Lung (tissue), 12 donors: ENCODE data around the gene GPR152. TPM values are rescaled to one million over a fixed set of nuclear protein-coding genes. Genes with fewer than 3 reads are reported as not detected.

ENCODE experiments used
- ATAC-seq: fragments of 200-7000 bp; cut with Tn5 transposase; one replicate; pipeline ENCODE4 v1.9.1; 2020; ENCODE audit warnings: moderate number of reproducible peaks; ENCODE audit not compliant: insufficient read depth, low FRiP score
- DNase-seq, 3 donors: peaks; one replicate each; pipeline ENCODE4 v3.0.0-alpha.2; 2013 to 2017
- H3K27ac ChIP-seq, 2 donors: one replicate each; pipeline ENCODE4 v1.5.1; 2013; ENCODE audit warnings: mild to moderate bottlenecking in 2 of 2, moderate library complexity in 2 of 2, control low read depth in 1 of 2, inconsistent platforms in 1 of 2, low read depth in 1 of 2, low read length in 1 of 2
- H3K27me3 ChIP-seq, 3 donors: one replicate each; pipeline ENCODE4 v1.5.1; 2013; ENCODE audit warnings: low read length in 2 of 3; ENCODE audit not compliant: control insufficient read depth in 3 of 3, insufficient read depth in 3 of 3
- H3K36me3 ChIP-seq, 4 donors: one replicate each; pipeline ENCODE4 v1.5.1; 2013; ENCODE audit warnings: low read length in 4 of 4, mild to moderate bottlenecking in 1 of 4, moderate library complexity in 1 of 4; ENCODE audit not compliant: control insufficient read depth in 4 of 4, insufficient read depth in 4 of 4
- H3K4me1 ChIP-seq, 5 donors: one replicate each; pipeline ENCODE4 v1.5.1; 2013; ENCODE audit warnings: low read length in 5 of 5, mild to moderate bottlenecking in 2 of 5, moderate library complexity in 1 of 5; ENCODE audit not compliant: control insufficient read depth in 5 of 5, insufficient read depth in 5 of 5
- H3K4me3 ChIP-seq: one replicate; pipeline ENCODE4 v1.5.1; 2013; ENCODE audit warnings: mild to moderate bottlenecking, control low read depth, moderate library complexity
- H3K9ac ChIP-seq, 2 donors: one replicate each; pipeline ENCODE4 v1.5.1; 2013; ENCODE audit warnings: low read length in 2 of 2, control low read depth in 1 of 2; ENCODE audit not compliant: insufficient read depth in 1 of 2
- H3K9me3 ChIP-seq, 4 donors: one replicate each; pipeline ENCODE4 v1.5.1; 2013; ENCODE audit warnings: low read length in 3 of 4, mild to moderate bottlenecking in 1 of 4, moderate library complexity in 1 of 4; ENCODE audit not compliant: control insufficient read depth in 4 of 4, insufficient read depth in 3 of 4
- WGBS, 2 donors: extraction: QIAGEN DNeasy Blood & Tissue Kit; methylation state at CpG; one replicate each; pipeline ENCODE4 v1.1.7; 2013; 5-methylcytosine and 5-hydroxymethylcytosine counted together
- polyA plus RNA-seq, 2 donors: library from polyadenylated mRNA; stranded (reverse); fragments of 200-250 nt; gene quantifications; one replicate each; pipeline ENCODE4 v1.2.1, GENCODE V29; 2013
- total RNA-seq, 2 donors: library from RNA; depleted of rRNA in 1 of 2; stranded (reverse); fragments of >200 nt in 1 of 2; gene quantifications; one replicate each; pipeline ENCODE4 v1.2.1, GENCODE V29; 2014 to 2021
- TF ChIP-seq, protein P1 (sequence below): IDR thresholded peaks from 2 replicates; pipeline ENCODE4 v1.5.1; 2012; ENCODE audit warnings: mild to moderate bottlenecking; ENCODE audit errors: control extremely low read depth, extremely low read depth
- donor health status: control.
- donor health status: control.
- donor health status: Bipolar disorder and iron deficiency.
- donor health status: healthy.
- donor health status: DM: yes; HTN: yes; CAD: no.

Gene GPR152
- total and polyA plus RNA-seq, 4 donors = 0.06 TPM; not detected in 3

DNA sequence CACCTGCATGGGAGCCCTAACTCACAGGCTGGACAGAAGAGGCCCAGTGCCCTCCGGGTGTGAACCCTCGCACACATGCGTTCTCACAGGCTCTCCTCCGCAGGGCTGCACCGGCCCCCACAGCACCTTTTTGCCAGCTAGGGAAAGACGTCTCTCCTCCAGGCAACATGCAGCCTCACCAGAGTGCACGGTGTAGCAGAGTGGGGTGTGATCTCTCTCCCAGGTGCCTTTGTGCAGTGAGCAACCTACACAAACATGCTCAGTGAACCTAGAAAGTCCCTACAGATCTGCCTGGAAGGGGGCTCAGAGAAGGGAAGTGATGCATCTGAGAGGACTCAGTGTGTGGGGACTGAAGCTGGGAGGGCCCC, 40.8 kb downstream of the GPR152 start:
- 76 to 84% methylated on average over 7 of the region's 7 CpGs for WGBS, 2 donors
- DNase-seq (no peak), ATAC-seq (no peak)
- Histone ChIP-seq H3K9ac (no peak overlapping the region), H3K9me3 (no peaks in the 10 kb centered on the region), H3K27ac (no peak overlapping the region), H3K36me3 (no peaks in the 10 kb centered on the region), H3K4me1 (peaks cover 0 to 15% (median 7%) of the 10 kb centered on the region in 5 donors), H3K4me3 (no peak overlapping the region), H3K27me3 (peaks cover 0 to 3% (median 2%) of the 10 kb centered on the region in 3 donors)
- TF ChIP-seq, protein P1, sequence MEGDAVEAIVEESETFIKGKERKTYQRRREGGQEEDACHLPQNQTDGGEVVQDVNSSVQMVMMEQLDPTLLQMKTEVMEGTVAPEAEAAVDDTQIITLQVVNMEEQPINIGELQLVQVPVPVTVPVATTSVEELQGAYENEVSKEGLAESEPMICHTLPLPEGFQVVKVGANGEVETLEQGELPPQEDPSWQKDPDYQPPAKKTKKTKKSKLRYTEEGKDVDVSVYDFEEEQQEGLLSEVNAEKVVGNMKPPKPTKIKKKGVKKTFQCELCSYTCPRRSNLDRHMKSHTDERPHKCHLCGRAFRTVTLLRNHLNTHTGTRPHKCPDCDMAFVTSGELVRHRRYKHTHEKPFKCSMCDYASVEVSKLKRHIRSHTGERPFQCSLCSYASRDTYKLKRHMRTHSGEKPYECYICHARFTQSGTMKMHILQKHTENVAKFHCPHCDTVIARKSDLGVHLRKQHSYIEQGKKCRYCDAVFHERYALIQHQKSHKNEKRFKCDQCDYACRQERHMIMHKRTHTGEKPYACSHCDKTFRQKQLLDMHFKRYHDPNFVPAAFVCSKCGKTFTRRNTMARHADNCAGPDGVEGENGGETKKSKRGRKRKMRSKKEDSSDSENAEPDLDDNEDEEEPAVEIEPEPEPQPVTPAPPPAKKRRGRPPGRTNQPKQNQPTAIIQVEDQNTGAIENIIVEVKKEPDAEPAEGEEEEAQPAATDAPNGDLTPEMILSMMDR = no peak

DNA sequence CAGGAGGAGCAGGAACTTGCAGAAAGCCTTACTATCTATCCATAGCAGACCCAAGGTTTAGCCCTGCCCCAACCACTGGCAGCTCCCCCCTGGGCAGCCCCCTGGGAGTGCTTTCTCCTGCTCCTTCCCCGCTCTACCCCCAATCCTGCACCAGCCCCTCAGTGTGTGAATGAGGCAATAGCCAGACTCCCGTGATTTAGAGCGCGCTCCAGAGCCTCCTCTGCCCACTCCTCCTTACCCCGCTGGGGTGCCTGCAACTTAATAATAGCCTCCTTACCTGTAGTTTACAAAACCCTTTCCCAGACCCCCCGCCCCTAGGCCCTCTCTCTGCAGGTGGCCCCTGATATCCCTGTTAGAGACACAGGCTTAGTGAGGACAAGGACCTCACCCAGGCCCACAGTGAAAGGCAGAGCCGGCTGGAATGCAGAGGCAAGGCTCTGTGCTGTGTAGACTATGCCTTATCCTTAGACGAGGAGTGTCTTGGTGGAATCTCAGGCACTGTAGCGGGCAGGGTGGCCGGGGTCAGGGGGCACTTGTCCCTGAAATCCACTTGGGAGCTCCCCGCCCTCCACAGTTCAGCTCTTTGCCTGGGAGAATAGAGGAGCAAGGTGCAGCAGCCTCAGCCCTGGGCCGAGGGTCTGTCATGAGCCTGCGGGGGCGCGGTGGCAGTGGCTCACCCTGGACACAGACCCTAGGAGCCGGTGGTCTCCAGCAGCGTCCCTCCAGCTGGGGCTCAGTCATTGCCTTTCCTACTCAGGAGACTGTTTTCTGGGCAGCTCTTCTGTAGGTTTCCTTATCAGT, 41.3 kb downstream of the GPR152 start:
- Histone ChIP-seq H3K36me3 (no peaks in the 10 kb centered on the region), H3K4me3 (no peak overlapping the region), H3K27ac (no peak overlapping the region), H3K4me1 (peaks cover 0 to 11% (median under 1%) of the 10 kb centered on the region in 5 donors), H3K9me3 (no peaks in the 10 kb centered on the region), H3K9ac (no peak overlapping the region), H3K27me3 (peaks cover 0 to 3% (median 2%) of the 10 kb centered on the region in 3 donors)
- TF ChIP-seq, protein P1 = no peak
- DNase-seq (no peak), ATAC-seq (no peak)
- WGBS, 2 donors = 82 to 83% methylated on average over 13 to 17 of the region's 17 CpGs

DNA sequence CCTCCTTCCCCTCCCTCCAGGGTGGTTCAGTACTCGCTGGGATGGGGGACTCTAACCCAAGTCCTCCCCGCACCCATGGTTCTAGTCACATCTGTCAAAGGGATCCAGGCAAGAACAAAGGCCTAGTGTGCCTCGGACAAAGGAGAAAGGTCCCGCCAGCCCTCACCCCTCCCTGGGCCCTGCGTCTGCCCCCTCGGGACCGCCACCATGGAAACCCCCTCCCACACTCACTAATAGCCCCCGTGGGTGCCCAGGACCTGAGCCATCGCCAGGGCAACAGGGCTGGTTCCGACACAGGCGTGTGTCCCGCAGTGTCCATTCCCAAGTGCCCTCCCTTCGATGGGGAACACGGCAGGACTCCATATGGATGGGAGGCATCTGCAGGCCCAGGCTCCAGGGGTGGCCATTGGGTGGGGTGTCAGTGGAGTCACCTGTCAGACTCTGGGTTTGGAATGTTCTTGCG, 42.1 kb downstream of the GPR152 start:
- Histone ChIP-seq H3K4me1 (peaks cover 0 to 8% (median 0%) of the 10 kb centered on the region in 5 donors), H3K9ac (no peak overlapping the region), H3K9me3 (no peaks in the 10 kb centered on the region), H3K27me3 (peaks cover 0 to 3% (median 2%) of the 10 kb centered on the region in 3 donors), H3K36me3 (no peaks in the 10 kb centered on the region), H3K27ac (no peak overlapping the region), H3K4me3 (no peak overlapping the region)
- TF ChIP-seq, protein P1 = no peak
- ATAC-seq = no peak
- WGBS, 2 donors = 75 to 80% methylated on average over 15 of the region's 15 CpGs
- DNase-seq = no peak
